Adrenal gland (tissue), 12 donors: ENCODE data around the gene ASPA. TPM values are rescaled to one million over a fixed set of nuclear protein-coding genes. Genes with fewer than 3 reads are reported as not detected.

Experiments used
- DNase-seq, 7 donors: peaks; one replicate each; pipeline ENCODE4 v3.0.0-alpha.2; 2019 to 2020
- H3K27ac ChIP-seq, 5 donors: fragments of 200-600 bp; sonication (generic) in 4 of 5; 1 replicate in 3 of 5; 2 replicates in 2 of 5; pipeline versions ENCODE4 v1.5.1 to v1.8.0; 2016 to 2020; ENCODE audit warnings: mild to moderate bottlenecking in 1 of 5
- H3K27me3 ChIP-seq: fragments of 200-600 bp; 2 replicates; pipeline ENCODE4 v1.8.0; 2021
- H3K36me3 ChIP-seq, 2 donors: fragments of 200-600 bp; replicated peaks in 1 of 2; 1 replicate in 1 of 2; 2 replicates in 1 of 2; pipeline versions ENCODE4 v1.5.1 to v1.8.0; 2018 to 2022
- H3K4me1 ChIP-seq, 2 donors: fragments of 200-600 bp; replicated peaks in 1 of 2; 1 replicate in 1 of 2; 2 replicates in 1 of 2; pipeline versions ENCODE4 v1.5.1 to v1.8.0; 2018 to 2021
- H3K4me3 ChIP-seq, 4 donors: fragments of 200-600 bp; sonication (generic) in 3 of 4; one replicate each; pipeline ENCODE4 v1.5.1; 2016 to 2018
- H3K9me3 ChIP-seq, 3 donors: fragments of 200-600 bp; sonication (generic) in 1 of 3; replicated peaks in 1 of 3; 1 replicate in 2 of 3; 2 replicates in 1 of 3; pipeline versions ENCODE4 v1.5.1 to v1.8.0; 2016 to 2021
- CTCF ChIP-seq, 6 experiments: fragments of 450-650 bp in 4 of 6; fragments of 200-600 bp in 2 of 6; sonication (generic) in 1 of 6; IDR thresholded peaks; 1 replicate in 5 of 6; 2 replicates in 1 of 6; pipeline versions ENCODE4 v1.5.1 to v1.8.0; 2016 to 2021; ENCODE audit warnings: antibody characterized with exemption in 6 of 6, mild to moderate bottlenecking in 2 of 6, moderate library complexity in 1 of 6
- POLR2A ChIP-seq, 2 donors: fragments of 450-650 bp; IDR thresholded peaks; one replicate each; pipeline ENCODE4 v1.6.1; 2017; ENCODE audit warnings: antibody characterized with exemption in 2 of 2, mild to moderate bottlenecking in 2 of 2, moderate library complexity in 1 of 2
- WGBS, 4 donors: extraction: QIAGEN DNeasy Blood & Tissue Kit in 2 of 4; methylation state at CpG; one replicate each; pipeline versions ENCODE4 v1.1.5 to v1.1.7; 2013 to 2017; 5-methylcytosine and 5-hydroxymethylcytosine counted together
- intact Hi-C, 2 donors: fragments of 100-400 bp; cut with DNase I; formaldehyde crosslinking; loops; one replicate each; pipeline versions ENCODE4 v1.14.1 to v1.15.0; 2022 to 2023
- polyA plus RNA-seq, 3 donors: library from polyadenylated mRNA; stranded (reverse); fragments of 200-250 nt in 2 of 3; fragments of 350-450 nt in 1 of 3; fragmentation: Illumina TruSeq in 1 of 3; extraction: RNeasy Lipid Tissue Mini Kit (QIAGEN cat#74804) in 1 of 3; gene quantifications; one replicate each; pipeline ENCODE4 v1.2.3, GENCODE V29; 2013 to 2014
- total RNA-seq, 9 donors: library from RNA; depleted of rRNA in 4 of 9; stranded (reverse); fragments of >200 nt in 4 of 9; fragments of 120-200 nt in 1 of 9; fragmentation: NEBNext Ultra II Directional in 1 of 9; extraction: Animal tissue kit (Norgen Biotek cat#: 25700) in 1 of 9; gene quantifications; one replicate each; pipeline versions ENCODE4 v1.1.0 to v1.2.4, GENCODE V29; 2013 to 2023
- donor health status: healthy with polysubstance abuse.
- donor health status: Bipolar disorder and iron deficiency.
- donor health status: DM: yes; HTN: yes; CAD: no.
- donor health status: DM: no; HTN: no; CAD: no.
- donor health status: DM: no; HTN: no; CAD: no.
- donor health status: DM: yes; HTN: yes; CAD: no.

Gene ASPA
- total and polyA plus RNA-seq, 12 donors: 1.3 to 10.1 (median 3.2) TPM

DNA sequence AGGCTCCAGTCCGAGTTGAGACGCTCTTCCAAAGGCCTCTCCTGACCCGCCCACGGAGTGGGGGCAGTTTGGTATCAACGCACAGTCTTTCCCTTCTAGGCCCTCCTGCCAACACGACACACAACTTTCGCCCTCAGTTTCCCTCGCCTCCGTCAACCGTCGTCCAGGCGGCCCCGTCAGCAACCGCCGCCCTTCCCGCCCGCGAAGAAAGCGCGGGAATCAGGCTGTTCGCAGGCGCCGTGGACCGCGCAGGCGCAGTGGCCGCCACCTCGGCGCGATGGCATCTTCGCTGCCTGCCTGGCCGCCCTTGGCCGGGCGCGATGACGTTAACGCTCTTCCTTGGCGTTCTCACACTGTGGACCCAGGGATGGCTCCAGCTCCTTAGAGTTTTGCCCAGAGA, 4.2 kb upstream of the ASPA start, which contains the start of gene SPATA22:
TSS of gene SPATA22 (minus strand) at position 221 of the 400 bp plus-strand sequence. CDS start 2,494 bp downstream, outside the sequence.
- Histone ChIP-seq H3K27ac (no peak within 1 kb of the TSS), H3K4me1 (no peaks in the 10 kb centered on the region), H3K4me3 (no peak within 1 kb of the TSS), H3K27me3 (no peaks in the 10 kb centered on the region), H3K9me3 (no peaks in the 10 kb centered on the region), H3K36me3 (no peaks in the 10 kb centered on the region)
- WGBS, 4 donors: 94 to 96% (median 95%) methylated on average over 38 of the region's 38 CpGs
- no peak for DNase-seq
- TF ChIP-seq CTCF (IDR thresholded peaks at IDR 0.05) (no peak), POLR2A (IDR thresholded peaks at IDR 0.05) (no peak)
- intact Hi-C loops: no loop called here

GRCh38 chr17:3472137-3472536, 3.7 kb upstream of the ASPA start:
- WGBS, 4 donors: 88 to 91% (median 90%) methylated on average over 21 of the region's 21 CpGs
- TF ChIP-seq POLR2A (IDR thresholded peaks at IDR 0.05) (no peak), CTCF (IDR thresholded peaks at IDR 0.05) (no peak)
- intact Hi-C loops: no loop called here
- Histone ChIP-seq H3K4me3 (no peak overlapping the region), H3K27me3 (no peaks in the 10 kb centered on the region), H3K27ac (no peak overlapping the region), H3K36me3 (no peaks in the 10 kb centered on the region), H3K9me3 (no peaks in the 10 kb centered on the region), H3K4me1 (no peaks in the 10 kb centered on the region)
- no peak for DNase-seq

DNA sequence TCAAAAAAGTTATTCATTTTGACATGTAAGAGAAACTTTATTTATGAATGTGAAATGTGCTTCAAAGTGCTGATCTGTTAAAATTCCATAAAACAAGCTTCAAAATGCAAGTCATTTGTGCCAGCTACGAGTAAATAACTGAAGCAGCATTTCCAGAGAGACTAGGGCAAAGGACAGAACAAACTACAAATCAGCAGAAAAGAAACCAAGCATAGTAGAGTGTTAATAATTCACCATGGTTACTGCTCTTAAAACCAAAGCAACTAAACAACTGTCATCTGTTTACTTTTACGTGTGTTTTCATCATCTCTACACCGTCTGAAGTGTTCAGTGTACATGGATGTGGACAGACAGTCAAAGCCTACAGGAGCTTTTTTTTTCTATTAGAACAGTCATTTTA, 1.6 kb upstream of the ASPA start:
- Histone ChIP-seq H3K4me3 (no peak overlapping the region), H3K27ac (no peak overlapping the region), H3K36me3 (no peaks in the 10 kb centered on the region), H3K27me3 (no peaks in the 10 kb centered on the region), H3K4me1 (no peaks in the 10 kb centered on the region), H3K9me3 (no peaks in the 10 kb centered on the region)
- TF ChIP-seq CTCF (IDR thresholded peaks at IDR 0.05): no peak
- TF ChIP-seq POLR2A (IDR thresholded peaks at IDR 0.05): no peak
- WGBS, 4 donors: 35 to 51% (median 44%) methylated on average over 3 of the region's 3 CpGs
- intact Hi-C loops: no loop called here
- DNase-seq: no peak

DNA sequence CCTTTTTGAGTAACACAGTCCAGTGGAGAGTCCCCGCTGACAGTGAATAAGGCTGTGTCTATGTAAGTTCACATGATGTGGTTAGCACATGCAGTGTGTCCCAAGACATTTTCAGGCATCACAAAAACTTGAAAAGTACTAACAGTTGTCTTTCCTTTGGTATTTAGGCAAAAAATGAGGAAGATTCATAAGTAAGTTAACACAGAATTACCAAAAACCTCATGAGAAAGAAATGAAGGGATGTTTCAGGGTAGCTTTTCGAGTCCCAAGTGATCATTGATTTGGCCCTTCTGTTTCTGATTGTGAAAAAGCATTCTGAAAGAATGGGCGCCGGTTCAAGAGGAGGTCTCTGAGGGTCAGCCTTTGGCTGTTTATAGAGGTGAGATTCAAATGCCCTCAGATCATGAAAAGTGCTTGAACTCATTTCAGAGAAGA, 529 bp upstream of the ASPA start:
- TF ChIP-seq CTCF (IDR thresholded peaks at IDR 0.05) (no peak), POLR2A (IDR thresholded peaks at IDR 0.05) (no peak)
- Histone ChIP-seq H3K9me3 (no peaks in the 10 kb centered on the region), H3K4me1 (no peaks in the 10 kb centered on the region), H3K27me3 (no peaks in the 10 kb centered on the region), H3K36me3 (no peaks in the 10 kb centered on the region), H3K27ac (peak overlapping the region in 1 of 5 donors; percentile 40), H3K4me3 (peak overlapping the region in 1 of 4 donors; percentile 59)
- no peak for DNase-seq
- intact Hi-C loops: no loop called here
- 64 to 84% (median 73%) methylated on average over 4 of the region's 4 CpGs for WGBS, 4 donors
